Epithelial cell of esophagus (primary cell): ENCODE results near the gene GOLGA6B.
"Not testable (repeated sequence)": the region's sequence is repeated elsewhere in the genome, so short reads cannot be mapped to it uniquely, and the experiment has no call there.

Experiments used
- DNase-seq: peaks from one replicate; pipeline ENCODE4 v3.0.0; 2010; ENCODE audit warnings: low read depth
- H3K4me3 ChIP-seq: 2 replicates; pipeline ENCODE4 v1.5.1; 2011; ENCODE audit warnings: mild to moderate bottlenecking, low read length, control low read depth
- CTCF ChIP-seq: IDR thresholded peaks from 2 replicates; pipeline ENCODE4 v1.5.1; 2011; ENCODE audit warnings: low read depth, mild to moderate bottlenecking, low read length, control low read depth, inconsistent platforms; ENCODE audit not compliant: insufficient read depth; ENCODE audit errors: missing control alignments

GOLGA6B gene

GRCh38 chr15:72654397-72654796 lies at the start of gene GOLGA6B:
TSS of gene GOLGA6B (plus strand) at chr15:72654697. CDS start at chr15:72654738, 41 bp downstream.
- H3K4me3 ChIP-seq, DNase-seq: not testable (repeated sequence)

- no peak for TF ChIP-seq CTCF
- H3K4me3 ChIP-seq, result no peak overlapping the region
- DNase-seq, result no peak
Observed at GRCh38 chr15:72604794-72605193, 49.7 kb upstream of the GOLGA6B start.

- H3K4me3 ChIP-seq, DNase-seq: not testable (repeated sequence)
Observed at GRCh38 chr15:72608084-72608483, 46.4 kb upstream of the GOLGA6B start.

- no peak for DNase-seq
- no peak for TF ChIP-seq CTCF
- H3K4me3 ChIP-seq, result no peak overlapping the region
Observed at GRCh38 chr15:72609862-72610261, 44.6 kb upstream of the GOLGA6B start.

GRCh38 chr15:72612324-72612723 lies 42.2 kb upstream of the GOLGA6B start:
- DNase-seq, H3K4me3 ChIP-seq: not testable (repeated sequence)

GRCh38 chr15:72614810-72615532 lies 39.5 kb upstream of the GOLGA6B start:
- no peak for DNase-seq
- no peak overlapping the region for H3K4me3 ChIP-seq

GRCh38 chr15:72615533-72616233 lies 38.8 kb upstream of the GOLGA6B start:
- not testable (repeated sequence) for DNase-seq, H3K4me3 ChIP-seq

More at GRCh38 chr15:72614810-72615532, 39.5 kb upstream of the GOLGA6B start:
- TF ChIP-seq CTCF, result no peak

- DNase-seq, result no peak
- H3K4me3 ChIP-seq, result no peak overlapping the region
- no peak for TF ChIP-seq CTCF
Observed at GRCh38 chr15:72616491-72617210, 37.8 kb upstream of the GOLGA6B start.

- H3K4me3 ChIP-seq, DNase-seq: not testable (repeated sequence)
Observed at GRCh38 chr15:72623854-72624253, 30.6 kb upstream of the GOLGA6B start.

- not testable (repeated sequence) for DNase-seq, H3K4me3 ChIP-seq
Observed at GRCh38 chr15:72626153-72626552, 28.3 kb upstream of the GOLGA6B start.

GRCh38 chr15:72628249-72629067 lies 26.0 kb upstream of the GOLGA6B start:
- not testable (repeated sequence) for DNase-seq, H3K4me3 ChIP-seq

GRCh38 chr15:72629068-72629570 lies 25.4 kb upstream of the GOLGA6B start:
- not testable (repeated sequence) for H3K4me3 ChIP-seq, DNase-seq
